Panc1 (cell line): ENCODE results near the gene CCDC192.

Source experiments
- CTCF ChIP-seq: fragments of 450-650 bp; IDR thresholded peaks from 2 replicates; pipeline ENCODE4 v1.5.1; 2017; ENCODE audit warnings: mild to moderate bottlenecking
- POLR2AphosphoS5 ChIP-seq: IDR thresholded peaks from 2 replicates; pipeline ENCODE4 v1.6.1; 2012; ENCODE audit warnings: mild to moderate bottlenecking, low read depth, low read length, moderate library complexity
- REST ChIP-seq, 2 experiments: IDR thresholded peaks; 2 replicates each; pipeline ENCODE4 v1.6.1; 2011 to 2012; ENCODE audit warnings: low read depth in 2 of 2, control low read depth in 1 of 2, low read length in 1 of 2, mild to moderate bottlenecking in 1 of 2, moderate library complexity in 1 of 2; ENCODE audit not compliant: insufficient read depth in 1 of 2
- SIN3A ChIP-seq: IDR thresholded peaks from 2 replicates; pipeline ENCODE4 v1.6.1; 2012; ENCODE audit warnings: low read depth, mild to moderate bottlenecking, low read length, moderate library complexity, borderline replicate concordance; ENCODE audit not compliant: insufficient read depth
- TCF7L2 ChIP-seq: IDR thresholded peaks from 2 replicates; pipeline ENCODE4 v1.6.1; 2011; ENCODE audit warnings: mild to moderate bottlenecking, low read depth, low read length, inconsistent platforms

- TF ChIP-seq CTCF: no peak
- no peak for TF ChIP-seq POLR2AphosphoS5
- TF ChIP-seq TCF7L2: no peak
- TF ChIP-seq SIN3A: no peak
- TF ChIP-seq REST (IDR thresholded peaks at IDR 0.05; ENCODE audit: insufficient read depth in 1 of 2, low read depth in 2 of 2, low read length in 1 of 2): no peak
These were observed 32.0 kb upstream of the CCDC192 start for GRCh38 chr5:127671218-127671617.
